ENCODE measurements around the gene TMEM238. TPM values are rescaled to one million over a fixed set of nuclear protein-coding genes. Genes with fewer than 3 reads are reported as not detected.

TMEM238 gene
- total RNA-seq (0.26 and 0.33 TPM in 2 replicates), polyA plus RNA-seq (not detected in 2 replicates), polyA minus RNA-seq (ENCODE audit: low replicate concordance) (not detected in 2 replicates)
- 0.15 TPM in 1 of 2 replicates, not detected in the other for polyA plus RNA-seq (2012)

- TF ChIP-seq CTCF (conservative IDR thresholded peaks at IDR 0.05 in 1 of 2, IDR thresholded peaks at IDR 0.05 in 1 of 2; ENCODE audit: low read depth in 1 of 2, low read length in 2 of 2) (no peak), EZH2 (IDR thresholded peaks at IDR 0.05; ENCODE audit: low read length, missing control alignments) (no peak)
Measured at GRCh38 chr19:55384131-55384919, at the start of gene TMEM238. TSS of gene TMEM238 (minus strand) at chr19:55384292. CDS start at chr19:55384259, 33 bp downstream.

GRCh38 chr19:55433292-55433691, 49.2 kb upstream of the TMEM238 start:
- Histone ChIP-seq H4K20me1 (ENCODE audit: control insufficient read depth, extremely low read depth, insufficient read depth, low read length) (no peaks in the 10 kb centered on the region), H2AFZ (ENCODE audit: low read length) (no peak overlapping the region), H3K27me3 (ENCODE audit: control insufficient read depth, insufficient read depth, low read length) (no peaks in the 10 kb centered on the region), H3K4me3 (replicated peaks in 1 of 4; ENCODE audit: control extremely low read depth in 1 of 4, insufficient read depth in 1 of 4, low read depth in 3 of 4, low read length in 4 of 4) (no peak overlapping the region), H3K4me1 (ENCODE audit: control insufficient read depth, extremely low read depth, insufficient read depth, low read length) (no peaks in the 10 kb centered on the region), H3K9ac (ENCODE audit: insufficient read depth, low read length) (no peak overlapping the region), H3K79me2 (ENCODE audit: control insufficient read depth, insufficient read depth, low read length) (no peaks in the 10 kb centered on the region), H3K9me3 (ENCODE audit: control insufficient read depth, insufficient read depth, low read depth, low read length) (no peaks in the 10 kb centered on the region), H3K36me3 (ENCODE audit: control insufficient read depth, insufficient read depth, low read length) (no peaks in the 10 kb centered on the region), H3K27ac (ENCODE audit: insufficient read depth, low read length) (no peak overlapping the region), H3K4me2 (ENCODE audit: extremely low read depth, insufficient read depth, low read length) (no peak overlapping the region)
- no peak for TF ChIP-seq EZH2 (IDR thresholded peaks at IDR 0.05; ENCODE audit: low read length, missing control alignments)
- TF ChIP-seq CTCF (conservative IDR thresholded peaks at IDR 0.05 in 1 of 2, IDR thresholded peaks at IDR 0.05 in 1 of 2; ENCODE audit: low read depth in 1 of 2, low read length in 2 of 2): no peak
- no peak for DNase-seq (ENCODE audit: low read depth in 2 of 2)

More at GRCh38 chr19:55384131-55384919, at the start of gene TMEM238:
- H2AFZ ChIP-seq (ENCODE audit: low read length): peak within 1 kb of the TSS; percentile 78
- DNase-seq (ENCODE audit: low read depth in 2 of 2): no peak
- H3K9ac ChIP-seq (ENCODE audit: insufficient read depth, low read length): peak within 1 kb of the TSS; percentile 35
- H3K9me3 ChIP-seq (ENCODE audit: control insufficient read depth, insufficient read depth, low read depth, low read length): no peaks in the 10 kb centered on the region
- peaks cover 36% of the 10 kb centered on the region for H3K79me2 ChIP-seq (ENCODE audit: control insufficient read depth, insufficient read depth, low read length)
- H3K27ac ChIP-seq (ENCODE audit: insufficient read depth, low read length): peak within 1 kb of the TSS; percentile 87
- peaks cover 3% of the 10 kb centered on the region for H4K20me1 ChIP-seq (ENCODE audit: control insufficient read depth, extremely low read depth, insufficient read depth, low read length)
- H3K4me1 ChIP-seq (ENCODE audit: control insufficient read depth, extremely low read depth, insufficient read depth, low read length): peaks cover 18% of the 10 kb centered on the region
- H3K4me3 ChIP-seq (replicated peaks in 1 of 4; ENCODE audit: control extremely low read depth in 1 of 4, insufficient read depth in 1 of 4, low read depth in 3 of 4, low read length in 4 of 4): peak within 1 kb of the TSS; percentile 20 to 98 (median 60)
- H3K27me3 ChIP-seq (ENCODE audit: control insufficient read depth, insufficient read depth, low read length): no peaks in the 10 kb centered on the region
- peaks cover 22% of the 10 kb centered on the region for H3K36me3 ChIP-seq (ENCODE audit: control insufficient read depth, insufficient read depth, low read length)
- H3K4me2 ChIP-seq (ENCODE audit: extremely low read depth, insufficient read depth, low read length): peak within 1 kb of the TSS; percentile 73

GRCh38 chr19:55432241-55432959, 48.3 kb upstream of the TMEM238 start:
- TF ChIP-seq CTCF (conservative IDR thresholded peaks at IDR 0.05 in 1 of 2, IDR thresholded peaks at IDR 0.05 in 1 of 2; ENCODE audit: low read depth in 1 of 2, low read length in 2 of 2) (no peak), EZH2 (IDR thresholded peaks at IDR 0.05; ENCODE audit: low read length, missing control alignments) (no peak)
- no peaks in the 10 kb centered on the region for H3K9me3 ChIP-seq (ENCODE audit: control insufficient read depth, insufficient read depth, low read depth, low read length)
- H3K36me3 ChIP-seq (ENCODE audit: control insufficient read depth, insufficient read depth, low read length): no peaks in the 10 kb centered on the region
- no peak overlapping the region for H3K27ac ChIP-seq (ENCODE audit: insufficient read depth, low read length)
- H3K27me3 ChIP-seq (ENCODE audit: control insufficient read depth, insufficient read depth, low read length): no peaks in the 10 kb centered on the region
- no peaks in the 10 kb centered on the region for H3K79me2 ChIP-seq (ENCODE audit: control insufficient read depth, insufficient read depth, low read length)
- H2AFZ ChIP-seq (ENCODE audit: low read length): no peak overlapping the region
- DNase-seq (ENCODE audit: low read depth in 2 of 2): no peak
- no peaks in the 10 kb centered on the region for H4K20me1 ChIP-seq (ENCODE audit: control insufficient read depth, extremely low read depth, insufficient read depth, low read length)
- no peak overlapping the region for H3K4me3 ChIP-seq (replicated peaks in 1 of 4; ENCODE audit: control extremely low read depth in 1 of 4, insufficient read depth in 1 of 4, low read depth in 3 of 4, low read length in 4 of 4)
- no peak overlapping the region for H3K4me2 ChIP-seq (ENCODE audit: extremely low read depth, insufficient read depth, low read length)
- H3K4me1 ChIP-seq (ENCODE audit: control insufficient read depth, extremely low read depth, insufficient read depth, low read length): no peaks in the 10 kb centered on the region
- no peak overlapping the region for H3K9ac ChIP-seq (ENCODE audit: insufficient read depth, low read length)
